ENCODE results near the gene PTPN14. TPM values are rescaled to one million over a fixed set of nuclear protein-coding genes. Genes with fewer than 3 reads are reported as not detected.

PTPN14 gene
- total and polyA plus RNA-seq, 2 experiments from 2014 or later = 18.7 to 70.2 TPM

DNA sequence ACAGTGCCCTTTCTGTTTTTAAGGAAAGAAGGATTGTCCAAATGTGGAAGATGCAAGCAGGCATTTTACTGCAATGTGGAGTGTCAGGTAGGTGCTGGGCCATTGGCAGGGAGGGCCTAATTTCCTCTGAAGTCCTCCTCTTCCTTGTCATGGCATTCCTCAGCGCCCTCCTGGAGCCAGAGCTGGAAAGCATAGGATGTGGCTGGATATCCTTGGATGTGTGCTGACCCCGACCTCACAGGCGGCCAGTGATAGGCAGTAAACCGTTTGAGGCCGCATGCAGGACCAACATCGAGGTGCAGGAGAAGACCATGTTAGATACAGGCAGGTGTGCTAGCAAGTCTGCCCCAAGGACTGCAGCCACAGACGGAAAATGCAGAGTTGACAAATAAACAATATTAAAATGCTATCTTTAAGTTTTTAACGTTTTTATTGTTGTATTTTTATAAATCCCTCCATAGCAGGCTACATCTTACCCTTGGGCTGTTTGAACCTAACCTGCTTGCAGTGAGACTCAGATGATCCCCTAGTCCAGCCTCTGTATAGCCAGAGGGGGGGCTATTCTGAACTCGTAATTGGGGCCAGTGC is 246.1 kb downstream of the PTPN14 start:
- H3K36me3 ChIP-seq (ENCODE audit: insufficient read depth) = no peaks in the 10 kb centered on the region
- H3K4me3 ChIP-seq = no peak overlapping the region
- H3K79me2 ChIP-seq (replicated peaks; ENCODE audit: insufficient read depth) = no peaks in the 10 kb centered on the region
- Mint-ChIP-seq H3K4me3 (no peak overlapping the region), H3K9me3 (no peaks in the 10 kb centered on the region), H3K27ac (no peak overlapping the region), H3K4me1 (peaks cover 21% of the 10 kb centered on the region), H3K27me3 (ENCODE audit: insufficient read depth, low read depth, poor library complexity) (peaks cover 4% of the 10 kb centered on the region), H3K36me3 (ENCODE audit: low read depth) (no peaks in the 10 kb centered on the region)
- no peaks in the 10 kb centered on the region for H3F3A ChIP-seq (replicated peaks; ENCODE audit: low read depth)
- no peak overlapping the region for H3K4me2 ChIP-seq
- H3K4me1 ChIP-seq (ENCODE audit: insufficient read depth) = no peaks in the 10 kb centered on the region
- H4K20me1 ChIP-seq (replicated peaks; ENCODE audit: insufficient read depth) = no peaks in the 10 kb centered on the region
- no peak overlapping the region for H2AFZ ChIP-seq
- no peak for TF ChIP-seq POLR2AphosphoS5 (IDR thresholded peaks at IDR 0.05; ENCODE audit: low read depth)
- TF ChIP-seq, protein P1, sequence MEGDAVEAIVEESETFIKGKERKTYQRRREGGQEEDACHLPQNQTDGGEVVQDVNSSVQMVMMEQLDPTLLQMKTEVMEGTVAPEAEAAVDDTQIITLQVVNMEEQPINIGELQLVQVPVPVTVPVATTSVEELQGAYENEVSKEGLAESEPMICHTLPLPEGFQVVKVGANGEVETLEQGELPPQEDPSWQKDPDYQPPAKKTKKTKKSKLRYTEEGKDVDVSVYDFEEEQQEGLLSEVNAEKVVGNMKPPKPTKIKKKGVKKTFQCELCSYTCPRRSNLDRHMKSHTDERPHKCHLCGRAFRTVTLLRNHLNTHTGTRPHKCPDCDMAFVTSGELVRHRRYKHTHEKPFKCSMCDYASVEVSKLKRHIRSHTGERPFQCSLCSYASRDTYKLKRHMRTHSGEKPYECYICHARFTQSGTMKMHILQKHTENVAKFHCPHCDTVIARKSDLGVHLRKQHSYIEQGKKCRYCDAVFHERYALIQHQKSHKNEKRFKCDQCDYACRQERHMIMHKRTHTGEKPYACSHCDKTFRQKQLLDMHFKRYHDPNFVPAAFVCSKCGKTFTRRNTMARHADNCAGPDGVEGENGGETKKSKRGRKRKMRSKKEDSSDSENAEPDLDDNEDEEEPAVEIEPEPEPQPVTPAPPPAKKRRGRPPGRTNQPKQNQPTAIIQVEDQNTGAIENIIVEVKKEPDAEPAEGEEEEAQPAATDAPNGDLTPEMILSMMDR (conservative IDR thresholded peaks at IDR 0.05; ENCODE audit: low read depth in 2 of 2) = no peak
- no peak for TF ChIP-seq CREB1 (CRISPR knock-in tag; IDR thresholded peaks at IDR 0.05; ENCODE audit: low read depth)
- no peak for TF ChIP-seq EZH2phosphoT487 (IDR thresholded peaks at IDR 0.05; ENCODE audit: unreplicated experiment)
- no peak for TF ChIP-seq ZNF331 (CRISPR knock-in tag; IDR thresholded peaks at IDR 0.05; ENCODE audit: low read depth)
- no peak for TF ChIP-seq ETS1 (IDR thresholded peaks at IDR 0.05)
- no peak for TF ChIP-seq ZNF114 (CRISPR knock-in tag; IDR thresholded peaks at IDR 0.05)
- no peak for TF ChIP-seq NANOG (IDR thresholded peaks at IDR 0.05; ENCODE audit: borderline replicate concordance)
- no peak for TF ChIP-seq STAT1 (IDR thresholded peaks at IDR 0.05; ENCODE audit: unreplicated experiment)
- no peak for TF ChIP-seq JUNB (IDR thresholded peaks at IDR 0.05; ENCODE audit: unreplicated experiment)
- ATAC-seq = peak; percentile 60; the same call in 2 of the 3 replicates
- H3K9me2 ChIP-seq (ENCODE audit: insufficient read depth) = no peaks in the 10 kb centered on the region
- DNase-seq (ENCODE audit: low spot score) = no peak
- no peak overlapping the region for H3K27ac ChIP-seq (ENCODE audit: low read depth)
- no peaks in the 10 kb centered on the region for H3K27me3 ChIP-seq (ENCODE audit: insufficient read depth)

- Histone ChIP-seq H3K4me2 (no peak overlapping the region), H3K4me1 (ENCODE audit: insufficient read depth) (no peaks in the 10 kb centered on the region), H3K9me2 (ENCODE audit: insufficient read depth) (no peaks in the 10 kb centered on the region), H3K4me3 (no peak overlapping the region), H2AFZ (no peak overlapping the region), H3K27ac (ENCODE audit: low read depth) (no peak overlapping the region), H4K20me1 (replicated peaks; ENCODE audit: insufficient read depth) (no peaks in the 10 kb centered on the region), H3K36me3 (ENCODE audit: insufficient read depth) (no peaks in the 10 kb centered on the region), H3K79me2 (replicated peaks; ENCODE audit: insufficient read depth) (no peaks in the 10 kb centered on the region), H3F3A (replicated peaks; ENCODE audit: low read depth) (no peaks in the 10 kb centered on the region), H3K27me3 (ENCODE audit: insufficient read depth) (0 out of 2 replicates have a peak, but pooled peaks cover 1% of the 10 kb centered on the region)
- H3K27me3 Mint-ChIP-seq (ENCODE audit: insufficient read depth, low read depth, poor library complexity) = peaks cover 4% of the 10 kb centered on the region
- peaks cover 14% of the 10 kb centered on the region for H3K4me1 Mint-ChIP-seq
- DNase-seq (ENCODE audit: low spot score) (no peak), ATAC-seq (no peak)
- H3K36me3 Mint-ChIP-seq (ENCODE audit: low read depth) = no peaks in the 10 kb centered on the region
- H3K4me3 Mint-ChIP-seq = no peak overlapping the region
- no peak overlapping the region for H3K27ac Mint-ChIP-seq
- H3K9me3 Mint-ChIP-seq = no peaks in the 10 kb centered on the region
- no peak for TF ChIP-seq NANOG (IDR thresholded peaks at IDR 0.05; ENCODE audit: borderline replicate concordance)
- TF ChIP-seq ZNF114 (CRISPR knock-in tag; IDR thresholded peaks at IDR 0.05) = no peak
- no peak for TF ChIP-seq STAT1 (IDR thresholded peaks at IDR 0.05; ENCODE audit: unreplicated experiment)
- no peak for TF ChIP-seq EZH2 (IDR thresholded peaks at IDR 0.05; ENCODE audit: low read depth, unreplicated experiment)
- no peak for TF ChIP-seq EZH2phosphoT487 (IDR thresholded peaks at IDR 0.05; ENCODE audit: unreplicated experiment)
- TF ChIP-seq ZNF331 (CRISPR knock-in tag; IDR thresholded peaks at IDR 0.05; ENCODE audit: low read depth) = no peak
- TF ChIP-seq REST (IDR thresholded peaks at IDR 0.05; ENCODE audit: unreplicated experiment) = no peak
- TF ChIP-seq ETS1 (IDR thresholded peaks at IDR 0.05) = no peak
These were observed 248.1 kb downstream of the PTPN14 start for GRCh38 chr1:214303141-214303930.

Data from GM23338 (cell line).